Measurements from ENCODE around the gene SLCO3A1.

Gene SLCO3A1

GRCh38 chr15:92028389-92028724, 174.8 kb downstream of the SLCO3A1 start:
- ChIA-PET CTCF (no interaction called here), POLR2A (no interaction called here)
- no peak for TF ChIP-seq ZNF157 (tag by site-specific recombination; IDR thresholded peaks at IDR 0.05)
- TF ChIP-seq TCF7L2 (IDR thresholded peaks at IDR 0.05; ENCODE audit: borderline replicate concordance, low read depth, low read length), result no peak
- TF ChIP-seq ZNF514 (tag by site-specific recombination; IDR thresholded peaks at IDR 0.05), result no peak
- TF ChIP-seq ZNF280C (tag by site-specific recombination; IDR thresholded peaks at IDR 0.05), result no peak
- TF ChIP-seq ZNF18 (tag by site-specific recombination; IDR thresholded peaks at IDR 0.05), result no peak
- no peak for TF ChIP-seq ZNF596 (tag by site-specific recombination; IDR thresholded peaks at IDR 0.05)

GRCh38 chr15:92029767-92030166, 176.3 kb downstream of the SLCO3A1 start:
- CTCF ChIA-PET, result interaction anchor here (0.7 to 1.3 kb wide), 3 partner anchors 48 to 362 kb away, joined by 3 to 4 read pairs (median 4); no protein-coding TSS in a partner anchor
- Histone ChIP-seq H3K4me1 (ENCODE audit: control insufficient read depth, insufficient read depth, low read length) (peaks cover 6% of the 10 kb centered on the region), H3K36me3 (ENCODE audit: control insufficient read depth in 2 of 2, insufficient read depth in 1 of 2, low read length in 2 of 2) (no peaks in the 10 kb centered on the region), H3K9me3 (ENCODE audit: control insufficient read depth, insufficient read depth, low read depth, low read length) (no peaks in the 10 kb centered on the region), H3K4me3 (ENCODE audit: low read depth, low read length) (no peak overlapping the region), H3K27ac (ENCODE audit: extremely low read depth, low read depth, low read length) (no peak overlapping the region)
- POLR2A ChIA-PET, result no interaction called here
- TF ChIP-seq ZNF549 (tag by site-specific recombination; IDR thresholded peaks at IDR 0.05), result no peak
- no peak for TF ChIP-seq ZNF26 (tag by site-specific recombination; IDR thresholded peaks at IDR 0.05)
- no peak for TF ChIP-seq ZBTB11 (tag by site-specific recombination; conservative IDR thresholded peaks at IDR 0.05; ENCODE audit: low read depth)
- TF ChIP-seq ZNF140 (tag by site-specific recombination; IDR thresholded peaks at IDR 0.05), result no peak
- TF ChIP-seq PBX3 (CRISPR knock-in tag; IDR thresholded peaks at IDR 0.05), result no peak
- no peak for TF ChIP-seq ZSCAN4 (tag by site-specific recombination; IDR thresholded peaks at IDR 0.05)
- TF ChIP-seq ZNF530 (tag by site-specific recombination; IDR thresholded peaks at IDR 0.05; ENCODE audit: low read depth), result no peak
- no peak for TF ChIP-seq ZNF214 (tag by site-specific recombination; IDR thresholded peaks at IDR 0.05; ENCODE audit: borderline replicate concordance)
- TF ChIP-seq ZNF404 (tag by site-specific recombination; IDR thresholded peaks at IDR 0.05), result no peak
- no peak for TF ChIP-seq ZNF146 (tag by site-specific recombination; IDR thresholded peaks at IDR 0.05)
- no peak for TF ChIP-seq ZNF513 (tag by site-specific recombination; IDR thresholded peaks at IDR 0.05)
- no peak for TF ChIP-seq ZNF121 (tag by site-specific recombination; IDR thresholded peaks at IDR 0.05)
- TF ChIP-seq ZNF391 (tag by site-specific recombination; IDR thresholded peaks at IDR 0.05; ENCODE audit: borderline replicate concordance, low read depth), result no peak
- TF ChIP-seq ZNF2 (tag by site-specific recombination; IDR thresholded peaks at IDR 0.05), result no peak
- no peak for TF ChIP-seq ZNF501 (tag by site-specific recombination; IDR thresholded peaks at IDR 0.05)

More at GRCh38 chr15:92028389-92028724, 174.8 kb downstream of the SLCO3A1 start:
- H3K27ac ChIP-seq (ENCODE audit: extremely low read depth, low read depth, low read length), result no peak overlapping the region
- H3K4me1 ChIP-seq (ENCODE audit: control insufficient read depth, insufficient read depth, low read length), result peaks cover 6% of the 10 kb centered on the region
- no peaks in the 10 kb centered on the region for H3K36me3 ChIP-seq (ENCODE audit: control insufficient read depth in 2 of 2, insufficient read depth in 1 of 2, low read length in 2 of 2)
- no peak overlapping the region for H3K4me3 ChIP-seq (ENCODE audit: low read depth, low read length)
- H3K9me3 ChIP-seq (ENCODE audit: control insufficient read depth, insufficient read depth, low read depth, low read length), result no peaks in the 10 kb centered on the region
